NCI-H2107 treated with DMSO at 0.1 percent for 48 hours (cell line): ENCODE results near the gene ATXN7L1.
A peak's percentile ranks its signal among the peaks of the same experiment; 100 is the strongest.
"Not testable (repeated sequence)": the region's sequence is repeated elsewhere in the genome, so short reads cannot be mapped to it uniquely, and the experiment has no call there.

Experiments used
- DNase-seq: peaks from one replicate; lab custom pipeline; 2025; ENCODE audit not compliant: unreplicated experiment; lab: John Stamatoyannopoulos, UW

Gene ATXN7L1

DNA sequence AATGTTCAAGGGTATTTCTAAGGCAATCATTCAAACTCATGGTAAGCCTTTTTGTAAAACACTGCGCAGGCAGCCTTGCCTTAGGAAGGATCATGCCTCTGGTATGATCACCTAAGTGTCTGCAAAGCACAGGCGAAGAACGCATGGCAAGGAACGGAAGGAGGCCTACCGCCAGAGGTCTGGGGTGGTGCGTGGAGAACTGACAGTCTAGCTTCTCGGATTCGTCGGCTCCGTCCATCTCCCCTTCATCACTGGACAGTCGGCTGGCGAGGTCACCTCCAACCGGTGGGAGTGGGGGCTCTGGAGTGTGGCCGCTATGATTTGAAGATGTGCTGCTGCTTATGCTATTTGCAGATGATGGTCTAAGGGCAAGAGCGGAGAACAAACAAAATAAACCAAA, 252.5 kb downstream of the ATXN7L1 start:
- no peak for DNase-seq

DNA sequence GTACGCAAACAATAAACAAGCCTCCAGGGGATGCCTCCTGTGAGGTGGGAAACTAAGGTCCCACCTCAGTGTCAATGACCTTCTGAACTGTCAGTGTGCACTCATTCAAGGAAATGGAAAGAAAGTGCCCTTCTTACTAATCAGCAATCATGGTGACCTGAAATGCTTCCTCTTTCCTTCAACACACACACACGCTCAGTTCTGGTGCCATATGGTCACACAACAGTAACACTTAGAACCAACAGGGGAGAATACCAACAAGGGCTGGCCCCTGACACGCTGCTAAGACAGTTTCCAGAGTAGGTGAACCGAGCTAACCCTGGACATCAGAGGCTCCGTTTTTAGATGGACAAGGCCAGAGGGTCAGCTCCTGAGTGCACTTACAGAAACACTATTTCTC, 253.0 kb downstream of the ATXN7L1 start:
- no peak for DNase-seq

DNA sequence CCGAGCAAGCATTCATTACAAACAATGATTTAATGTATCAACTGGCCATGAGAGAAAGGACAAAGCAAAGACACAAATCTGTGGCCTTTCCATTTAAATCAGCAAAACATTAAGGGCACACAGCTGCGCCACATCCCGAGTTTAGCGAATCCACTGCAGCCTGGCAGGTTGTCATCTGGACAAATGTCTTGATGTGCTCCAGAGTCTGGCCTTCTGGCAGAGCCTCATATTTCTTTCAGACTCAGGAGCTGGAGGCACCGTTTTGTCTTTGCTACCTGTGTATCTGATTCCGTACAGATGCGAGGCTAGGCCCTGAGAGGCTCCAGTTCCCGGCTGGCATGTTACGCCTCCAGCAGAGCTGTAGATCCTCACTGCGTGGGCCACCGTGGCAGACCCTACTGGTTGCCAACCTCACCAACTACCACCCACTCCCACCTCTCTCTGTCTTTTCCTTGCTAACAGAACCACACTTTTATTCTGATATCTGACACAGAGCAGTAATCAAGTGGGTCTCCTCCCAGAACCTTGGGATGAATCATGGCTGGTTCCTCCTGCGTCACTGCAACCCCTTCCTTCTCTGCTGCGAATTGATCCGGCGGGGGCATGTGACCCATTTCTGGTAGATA, 254.2 kb downstream of the ATXN7L1 start:
- DNase-seq = no peak

DNA sequence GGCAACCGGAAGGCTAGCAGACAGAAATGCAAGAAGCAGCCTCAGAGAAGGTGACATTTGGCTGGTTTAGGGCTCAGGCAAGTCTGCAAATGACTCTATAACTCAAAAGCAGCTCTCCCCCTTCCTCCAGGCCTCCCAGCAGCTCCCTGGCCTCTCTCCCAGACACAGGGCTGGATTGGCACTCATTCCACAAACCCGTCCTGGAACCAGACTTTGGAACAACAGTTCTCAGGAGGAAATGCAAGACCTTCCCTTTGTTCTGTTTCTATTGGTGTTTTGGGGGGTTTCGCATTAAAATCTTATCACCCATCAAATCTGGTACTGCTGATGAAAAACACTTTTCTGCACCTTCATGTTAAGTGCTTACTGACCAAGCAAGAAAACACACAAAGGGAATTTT, 254.8 kb downstream of the ATXN7L1 start:
- DNase-seq = no peak

DNA sequence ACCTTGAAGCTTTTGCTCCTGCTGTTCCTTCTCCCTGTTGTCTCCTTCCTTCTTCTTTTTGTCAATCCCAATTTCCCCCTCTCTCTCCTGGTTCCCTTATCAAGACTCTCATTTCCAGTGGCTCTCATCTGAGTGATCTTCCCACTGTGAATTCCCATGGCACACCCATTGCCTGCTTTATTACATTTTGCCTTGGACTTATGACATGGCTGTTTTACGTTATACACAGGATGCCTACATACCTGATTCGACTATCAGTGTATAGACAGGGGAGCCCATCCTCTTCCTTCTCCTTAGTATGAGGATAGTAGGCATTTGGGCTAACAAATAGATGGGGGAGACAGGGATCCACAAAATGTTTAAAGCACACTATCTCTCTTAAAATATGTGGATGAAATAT, 255.2 kb downstream of the ATXN7L1 start:
- no peak for DNase-seq

DNA sequence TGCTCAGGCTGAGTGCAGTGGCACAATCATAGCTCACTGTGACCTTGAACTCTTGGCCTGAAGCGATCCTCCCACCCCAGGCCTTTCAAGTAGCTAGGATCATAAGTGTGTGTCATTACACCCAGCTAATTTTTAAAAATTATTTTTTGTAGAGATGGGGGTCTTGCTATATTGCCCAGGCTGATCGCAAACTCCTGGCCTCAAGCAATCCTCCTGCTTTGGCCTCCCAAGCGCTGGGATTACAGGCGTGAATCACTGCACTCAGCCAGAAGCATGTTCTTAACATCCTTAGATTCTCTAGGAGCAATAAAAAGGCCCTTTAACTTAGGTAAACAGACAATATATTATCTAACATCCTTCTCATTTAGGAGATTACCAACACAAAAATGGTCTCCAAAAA, 256.8 kb downstream of the ATXN7L1 start:
- no peak for DNase-seq

DNA sequence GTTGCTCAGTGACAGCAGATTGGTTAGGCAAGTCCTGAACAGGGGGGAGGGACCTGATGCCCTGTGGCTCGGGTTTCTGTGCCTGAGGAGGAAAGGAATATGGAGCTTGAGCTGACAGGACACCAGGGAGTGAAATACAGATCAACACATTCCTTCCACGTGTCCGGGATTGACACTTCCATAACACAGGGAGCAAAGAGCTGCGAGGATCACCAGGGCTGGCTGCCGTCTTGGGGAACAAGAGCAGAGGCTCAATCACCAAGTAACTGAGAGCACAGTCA, 258.4 kb downstream of the ATXN7L1 start:
- peak; percentile 26 for DNase-seq

DNA sequence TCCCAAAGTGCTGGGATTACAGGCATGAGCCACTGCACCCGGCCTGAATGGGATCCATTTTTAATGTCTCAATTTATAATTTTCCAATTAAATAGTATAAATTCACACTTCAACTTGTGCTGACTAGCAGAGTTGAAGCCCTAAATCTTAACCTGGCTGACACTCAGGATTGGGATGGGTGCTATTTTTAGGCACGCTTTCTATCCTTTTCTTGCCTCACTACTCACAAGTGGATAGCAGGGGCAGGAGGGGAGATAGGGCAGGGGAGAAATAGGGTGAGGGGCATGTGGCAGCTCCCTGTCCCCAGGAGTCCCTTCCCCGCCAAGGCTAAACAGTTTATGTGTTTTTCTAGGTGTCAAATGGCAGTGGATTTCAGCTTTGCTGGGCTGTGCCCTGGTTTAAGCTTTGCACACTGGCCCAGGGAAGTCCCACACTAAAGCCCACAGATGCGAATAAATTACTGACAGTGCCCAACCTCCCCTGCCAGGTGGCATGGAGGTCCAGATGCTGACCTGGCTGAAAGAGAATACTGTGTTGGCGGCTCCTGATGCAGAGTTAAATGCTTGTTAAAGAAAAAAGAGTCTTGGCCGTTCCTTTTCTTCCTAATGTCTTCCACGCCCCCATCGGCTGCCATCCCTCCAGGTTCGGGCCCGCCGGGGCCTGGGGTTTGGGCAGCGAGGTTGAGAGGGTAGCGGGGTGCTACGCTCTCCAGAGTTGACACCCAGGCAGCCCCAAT, 259.0 kb downstream of the ATXN7L1 start:
- peak; percentile 9 for DNase-seq

DNA sequence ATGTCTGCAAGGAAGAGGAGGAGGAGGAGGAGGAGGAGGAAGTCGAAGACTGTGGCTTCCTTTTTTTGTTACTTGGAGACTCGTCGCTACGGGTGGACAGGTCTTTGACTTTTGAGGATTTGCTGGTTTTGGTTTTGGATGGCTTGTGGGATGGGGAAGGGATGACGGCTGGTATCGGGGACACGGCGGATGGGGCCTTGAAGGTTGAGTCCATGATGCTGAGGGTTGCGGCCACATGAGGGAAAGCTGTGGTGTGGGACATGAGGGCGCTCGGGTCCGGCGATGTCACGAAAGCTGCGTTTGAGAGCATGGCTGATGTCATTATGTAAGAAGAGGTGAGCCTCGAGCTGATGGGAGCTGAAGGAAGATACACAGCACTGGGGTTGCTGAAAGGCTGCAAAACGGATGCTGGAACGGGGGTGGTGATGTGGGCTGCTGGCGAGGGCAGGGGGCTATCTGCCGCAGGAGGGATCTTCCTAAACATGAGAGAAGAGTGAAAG, 262.0 kb downstream of the ATXN7L1 start:
- DNase-seq = no peak

DNA sequence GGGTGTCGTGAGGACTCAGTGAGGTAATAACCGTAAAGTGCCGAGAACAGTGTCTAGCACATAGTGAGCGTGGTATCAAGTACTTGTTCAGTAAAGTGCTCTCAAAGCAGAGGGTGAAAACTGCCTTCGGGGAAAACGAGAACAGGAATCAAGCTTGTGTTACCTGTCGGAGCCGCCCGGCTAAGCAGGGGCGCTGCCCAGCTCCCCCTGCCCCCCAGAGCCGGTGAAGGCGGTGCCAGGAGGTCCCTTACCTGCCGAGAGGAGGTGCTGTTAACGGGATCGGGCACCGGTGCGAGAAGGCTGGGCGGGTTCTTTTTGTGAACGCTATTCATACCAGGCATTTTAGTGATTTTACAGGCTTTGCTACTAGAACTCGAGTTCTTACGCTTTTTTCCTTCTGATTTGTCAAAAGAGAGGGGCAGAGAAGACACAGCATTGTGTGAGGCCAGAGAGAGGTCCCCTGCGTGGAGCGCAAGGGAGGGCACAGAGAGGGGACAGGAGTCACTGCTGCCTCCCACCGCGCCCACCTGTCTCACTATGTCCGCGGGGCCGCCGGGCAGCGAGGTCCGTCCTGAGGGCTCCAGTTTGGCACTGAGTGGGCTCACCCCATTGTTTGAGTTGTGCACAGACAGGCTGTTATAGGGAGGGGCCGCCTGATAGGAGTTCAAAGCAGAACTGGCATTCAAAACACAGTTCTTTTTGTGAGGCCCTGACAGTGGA, 262.6 kb downstream of the ATXN7L1 start:
- DNase-seq = no peak

DNA sequence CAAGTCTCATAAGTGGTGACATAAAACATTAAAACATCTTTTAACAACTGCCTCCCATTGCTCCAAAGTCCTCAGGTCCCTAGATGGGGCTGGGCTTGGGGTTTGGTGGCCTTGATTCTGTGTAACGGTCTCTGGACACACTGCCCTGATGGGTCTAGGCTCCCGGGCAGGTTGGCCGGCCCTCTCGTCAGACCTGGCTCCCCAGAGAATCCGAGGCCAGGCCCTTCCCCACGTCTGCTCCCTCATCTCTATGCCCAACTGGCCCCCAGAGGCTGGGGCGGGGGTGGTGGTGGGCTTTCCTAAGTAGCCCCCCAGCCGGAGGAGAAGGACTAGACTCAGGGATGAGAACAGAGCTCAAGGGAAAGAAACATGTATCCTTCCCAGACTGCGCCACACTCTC, 263.6 kb downstream of the ATXN7L1 start:
- no peak for DNase-seq

DNA sequence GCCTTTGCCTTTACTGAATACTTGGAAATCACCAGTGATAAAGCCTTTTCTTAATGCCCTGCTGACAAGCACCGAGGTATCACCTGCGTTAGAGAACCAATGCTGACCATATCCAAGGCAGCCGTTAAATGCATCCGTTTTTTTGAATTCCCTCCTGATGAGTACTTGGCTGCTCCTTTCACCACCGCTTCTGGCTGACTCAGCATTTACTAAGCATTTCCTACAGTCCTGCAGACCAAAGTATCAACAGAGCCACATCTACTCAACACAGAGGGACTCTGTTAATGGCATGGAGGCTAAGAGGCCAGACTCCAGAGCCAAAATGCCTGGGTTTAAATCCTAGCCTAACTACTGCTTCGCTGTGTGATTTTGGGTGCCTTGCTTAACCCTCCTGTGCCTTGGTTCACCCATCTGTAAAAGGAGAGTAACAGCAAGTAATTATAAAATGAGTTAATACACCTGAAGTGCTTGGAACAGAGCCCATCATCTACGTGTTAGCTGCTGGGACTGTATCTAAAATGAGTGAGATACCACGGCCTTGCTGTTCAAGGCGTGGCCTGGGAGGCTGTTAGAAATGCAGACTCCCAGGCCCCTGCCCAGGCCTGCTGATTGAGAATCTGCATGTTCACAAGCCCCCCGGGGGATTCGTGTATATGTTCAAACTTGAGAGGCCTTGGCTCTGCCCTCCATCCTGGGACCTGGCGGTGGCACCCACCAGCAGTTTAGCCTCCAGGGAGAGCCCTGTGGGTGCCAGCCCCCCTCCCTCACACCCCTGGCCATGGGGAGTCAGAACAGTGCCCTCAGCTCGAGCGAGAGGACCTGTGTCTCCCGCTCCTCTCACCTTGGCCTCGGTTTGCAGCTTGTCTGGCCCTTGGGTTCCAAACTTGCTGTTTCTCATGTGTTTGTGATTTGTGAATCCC, 264.3 kb downstream of the ATXN7L1 start:
- no peak for DNase-seq

DNA sequence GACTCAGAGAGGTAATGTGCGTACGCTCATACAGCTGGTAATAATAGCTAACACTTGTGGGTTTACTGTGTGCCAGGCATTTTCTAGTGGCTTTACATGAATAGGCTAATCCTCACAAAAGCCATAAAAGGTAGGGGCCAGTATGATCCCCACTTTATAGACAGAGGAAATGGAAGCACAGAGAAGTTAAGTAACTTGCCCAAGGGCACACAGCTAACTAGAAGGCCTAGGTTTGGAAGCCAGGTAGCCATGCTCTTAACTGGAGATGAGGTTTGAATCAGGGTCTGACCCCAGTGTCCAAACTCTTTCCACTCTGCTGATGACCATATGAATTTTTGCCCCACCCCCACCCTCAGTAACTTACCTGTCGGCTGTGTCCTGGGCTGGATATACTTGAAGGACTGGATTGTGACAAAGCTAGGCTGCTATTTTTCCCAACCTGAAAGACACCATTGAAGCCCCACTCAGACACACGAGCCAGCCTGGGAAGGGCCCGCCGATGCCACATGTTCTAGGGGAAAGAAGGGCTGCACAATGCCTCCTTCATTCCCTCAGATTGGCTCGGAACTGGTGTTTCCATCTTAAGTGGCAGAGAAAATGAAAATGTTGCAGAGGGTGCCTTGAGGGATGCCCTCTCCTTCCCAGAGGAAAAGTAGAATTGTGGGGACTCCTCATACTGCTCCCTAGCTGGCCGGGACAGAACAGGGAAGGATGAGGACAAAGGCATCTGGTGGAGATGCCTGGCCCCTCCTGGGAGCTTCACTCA, 266.1 kb downstream of the ATXN7L1 start:
- no peak for DNase-seq

DNA sequence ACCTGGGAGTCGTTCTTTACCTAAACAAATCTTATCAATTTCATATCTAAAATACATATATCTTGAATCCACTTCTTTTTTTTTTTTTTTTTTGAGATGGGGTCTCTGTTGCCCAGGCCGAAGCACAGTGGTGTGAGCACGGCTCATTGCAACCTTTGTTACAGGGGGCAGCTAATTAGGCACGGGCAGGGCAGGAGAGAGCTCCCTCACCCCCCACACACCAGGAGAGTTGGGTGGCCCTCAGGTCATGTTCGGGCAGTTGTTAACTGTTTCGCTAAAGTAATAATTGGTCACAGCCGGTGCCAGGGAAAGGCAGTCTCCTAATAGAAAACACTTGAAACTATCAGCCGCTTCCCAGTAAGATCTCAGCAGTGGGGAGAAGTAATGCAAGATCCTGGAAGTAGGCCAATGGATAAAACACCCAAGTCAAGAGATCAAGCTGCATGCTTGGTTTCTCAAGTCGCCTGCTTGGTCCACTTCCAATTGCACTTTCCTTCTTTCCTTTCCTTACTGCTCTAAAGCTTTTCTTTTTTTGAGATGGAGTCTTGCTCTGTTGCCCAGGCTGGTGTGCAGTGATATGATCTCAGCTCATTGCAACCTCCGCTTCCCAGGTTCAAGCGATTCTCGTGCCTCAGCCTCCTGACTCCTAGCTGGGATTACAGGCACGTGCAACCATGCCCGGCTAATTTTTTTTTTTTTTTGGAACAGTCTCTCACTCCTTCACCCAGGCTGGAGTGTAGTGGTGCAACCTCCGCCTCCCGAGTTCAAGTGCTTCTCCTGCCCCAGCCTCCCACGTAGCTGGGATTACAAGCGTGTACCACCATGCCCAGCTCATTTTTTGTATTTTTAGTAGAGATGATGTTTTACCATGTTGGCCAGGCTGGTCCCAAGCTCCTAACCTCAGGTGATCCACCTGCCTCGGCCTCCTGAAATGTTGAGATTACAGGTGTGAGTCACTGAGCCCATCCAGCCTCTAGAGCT, 273.8 kb downstream of the ATXN7L1 start:
- DNase-seq = no peak

DNA sequence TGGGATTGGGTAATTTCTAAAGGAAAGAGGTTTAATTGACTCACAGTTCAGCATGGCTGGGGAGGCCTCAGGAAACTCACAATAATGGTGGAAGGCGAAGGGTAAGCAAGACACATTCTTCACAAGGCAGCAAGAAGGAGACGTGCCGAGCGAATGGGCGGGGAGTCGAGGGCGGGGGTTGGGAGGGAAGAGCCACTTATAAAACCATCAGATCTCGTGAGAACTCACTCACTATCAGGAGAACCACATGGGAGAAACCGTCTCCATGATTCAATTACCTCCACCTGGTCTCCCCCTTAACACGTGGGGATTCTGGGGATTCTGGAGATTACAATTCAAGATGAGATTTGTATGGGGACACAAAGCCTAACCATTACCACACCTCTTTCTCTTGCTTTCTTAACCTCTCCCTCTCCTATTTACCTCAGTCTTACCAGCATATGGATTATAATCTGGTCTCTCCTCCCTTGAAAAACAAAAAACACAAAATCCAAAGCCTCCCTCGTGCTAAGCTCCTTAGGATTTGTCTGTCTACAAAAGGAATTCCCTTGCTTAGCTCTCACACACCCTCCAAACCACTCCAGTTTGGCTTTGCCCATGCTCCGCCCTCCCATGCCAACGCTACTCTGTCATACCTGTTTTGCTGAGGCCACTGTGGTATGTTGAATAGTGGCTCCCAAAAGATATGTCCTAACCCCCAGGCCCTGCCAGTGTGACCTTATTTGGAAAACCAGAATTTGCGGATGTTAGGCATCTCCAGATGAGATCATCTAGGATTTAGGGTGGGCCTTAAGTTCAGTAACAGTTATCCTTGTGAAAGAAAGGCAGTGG, 275.5 kb downstream of the ATXN7L1 start:
- no peak for DNase-seq

DNA sequence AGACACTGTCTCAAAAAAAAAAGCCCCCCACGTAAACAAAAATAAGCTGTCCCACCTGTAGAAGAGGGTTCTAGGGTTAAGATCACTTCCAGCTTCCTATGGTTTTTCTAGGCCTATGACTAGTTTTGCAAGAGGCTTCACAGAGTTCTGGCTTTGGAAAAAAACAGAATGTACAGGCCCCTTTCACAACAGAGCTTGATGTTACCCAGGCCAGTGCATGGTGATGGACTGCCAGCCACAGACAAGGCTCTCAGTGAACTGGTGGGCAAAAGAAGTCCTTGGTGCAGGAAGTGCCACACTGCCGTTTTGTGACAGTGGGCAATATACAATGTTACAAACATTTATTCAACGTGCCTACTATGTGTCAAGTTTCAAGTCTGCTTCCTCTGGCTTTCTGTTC, 276.8 kb downstream of the ATXN7L1 start:
- DNase-seq = no peak

DNA sequence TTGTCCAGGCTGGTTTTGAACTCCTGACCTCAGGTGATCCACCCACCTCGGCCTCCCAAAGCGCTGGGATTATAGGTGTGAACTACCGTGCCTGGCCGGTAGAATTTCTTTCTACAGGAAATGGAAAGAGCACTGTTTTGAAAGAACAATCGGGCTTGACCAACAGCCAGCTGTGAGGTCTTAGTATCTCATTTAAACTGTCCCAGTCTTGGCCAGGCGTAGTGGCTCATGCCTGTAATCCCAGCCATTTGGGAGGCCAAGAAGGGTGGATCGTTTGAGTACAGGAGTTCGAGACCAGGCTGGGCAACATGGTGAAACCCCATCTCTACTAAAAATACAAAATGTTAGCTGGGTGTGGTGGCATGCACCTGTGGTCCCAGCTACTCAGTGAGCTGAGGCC, 277.3 kb downstream of the ATXN7L1 start:
- DNase-seq = not testable (repeated sequence)

DNA sequence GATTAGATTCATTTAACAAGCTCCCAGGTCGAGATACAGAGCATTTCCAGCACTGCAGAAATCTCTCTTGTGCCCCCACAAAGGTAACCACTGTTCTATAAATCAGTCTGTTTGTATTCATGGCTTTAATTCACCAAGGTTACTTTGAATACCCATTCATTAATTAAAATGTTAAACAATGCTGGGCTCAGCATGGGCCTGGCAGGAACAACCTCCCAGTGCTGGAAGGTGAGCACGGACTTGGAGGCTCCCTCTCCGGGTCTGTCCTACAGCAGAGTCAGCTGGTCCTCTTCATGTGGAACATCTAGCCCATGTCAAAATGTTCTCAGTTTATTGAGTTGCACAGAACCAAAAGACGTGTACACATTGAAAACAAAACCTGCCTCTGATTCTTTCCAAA, 279.5 kb downstream of the ATXN7L1 start:
- no peak for DNase-seq
